HG03045 (cell line): ENCODE results near the gene PCDHA4.

ENCODE experiments used
- ATAC-seq: cut with Tn5 transposase; IDR thresholded peaks from one replicate; pipeline ENCODE4 v1.9.1; 2021; ENCODE audit warnings: mild to moderate bottlenecking, moderate library complexity; ENCODE audit not compliant: unreplicated experiment

The PCDHA4 gene

DNA sequence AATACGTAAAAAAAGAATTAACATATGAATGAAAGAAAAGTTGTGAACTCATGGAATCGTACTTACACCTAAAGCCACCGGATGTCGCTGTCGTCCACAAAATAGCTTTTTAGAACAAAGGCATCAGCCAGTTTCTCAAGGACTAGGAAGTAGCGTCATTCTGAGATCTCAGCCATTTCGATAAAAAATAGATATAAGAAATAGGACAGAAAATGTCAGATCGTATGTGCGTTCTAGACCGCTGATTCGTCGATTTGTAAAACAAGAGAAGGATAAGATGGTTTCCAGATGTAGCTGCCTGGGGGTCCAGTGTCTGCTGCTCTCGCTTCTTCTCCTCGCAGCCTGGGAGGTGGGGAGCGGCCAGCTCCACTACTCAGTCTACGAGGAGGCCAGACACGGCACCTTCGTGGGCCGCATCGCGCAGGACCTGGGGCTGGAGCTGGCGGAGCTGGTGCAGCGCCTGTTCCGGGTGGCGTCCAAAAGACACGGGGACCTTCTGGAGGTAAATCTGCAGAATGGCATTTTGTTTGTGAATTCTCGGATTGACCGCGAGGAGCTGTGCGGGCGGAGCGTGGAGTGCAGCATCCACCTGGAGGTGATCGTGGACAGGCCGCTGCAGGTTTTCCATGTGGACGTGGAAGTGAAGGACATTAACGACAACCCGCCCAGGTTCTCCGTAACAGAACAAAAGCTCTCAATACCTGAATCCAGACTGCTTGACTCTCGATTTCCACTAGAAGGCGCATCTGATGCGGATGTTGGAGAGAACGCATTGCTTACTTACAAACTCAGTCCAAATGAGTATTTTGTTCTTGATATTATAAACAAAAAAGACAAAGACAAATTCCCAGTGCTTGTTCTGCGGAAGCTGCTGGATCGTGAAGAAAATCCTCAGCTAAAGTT lies 49.2 kb downstream of the PCDHA4 start, which contains the start of gene PCDHA10:
TSS of gene PCDHA10 (plus strand) at position 126 of the 903 bp plus-strand sequence. CDS start at position 278, 152 bp downstream.
- ATAC-seq = no peak

DNA sequence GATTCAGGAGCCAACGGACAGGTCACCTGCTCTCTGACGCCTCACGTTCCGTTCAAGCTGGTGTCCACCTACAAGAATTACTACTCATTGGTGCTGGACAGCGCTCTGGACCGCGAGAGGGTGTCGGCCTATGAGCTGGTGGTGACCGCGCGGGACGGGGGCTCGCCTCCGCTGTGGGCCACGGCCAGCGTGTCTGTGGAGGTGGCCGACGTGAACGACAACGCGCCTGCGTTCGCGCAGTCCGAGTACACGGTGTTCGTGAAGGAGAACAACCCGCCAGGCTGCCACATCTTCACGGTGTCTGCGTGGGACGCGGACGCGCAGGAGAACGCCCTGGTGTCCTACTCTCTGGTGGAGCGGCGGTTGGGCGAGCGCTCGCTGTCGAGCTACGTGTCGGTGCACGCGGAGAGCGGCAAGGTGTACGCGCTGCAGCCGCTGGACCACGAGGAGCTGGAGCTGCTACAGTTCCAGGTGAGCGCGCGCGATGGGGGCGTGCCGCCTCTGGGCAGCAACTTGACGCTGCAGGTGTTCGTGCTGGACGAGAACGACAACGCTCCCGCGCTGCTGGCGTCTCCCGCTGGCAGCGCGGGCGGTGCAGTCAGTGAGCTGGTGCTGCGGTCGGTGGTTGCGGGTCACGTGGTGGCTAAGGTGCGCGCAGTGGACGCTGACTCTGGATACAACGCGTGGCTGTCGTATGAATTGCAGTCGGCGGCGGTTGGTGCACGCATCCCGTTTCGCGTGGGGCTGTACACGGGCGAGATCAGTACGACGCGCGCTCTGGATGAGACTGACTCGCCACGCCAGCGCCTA lies 50.5 kb downstream of the PCDHA4 start:
- ATAC-seq = no peak

GRCh38 chr5:140857987-140858240 lies 51.0 kb downstream of the PCDHA4 start:
- no peak for ATAC-seq

GRCh38 chr5:140862441-140863295 lies 55.8 kb downstream of the PCDHA4 start:
- no peak for ATAC-seq
